HTERT RPE-1 (cell line): Measurements from ENCODE around the gene CACNA2D3.

Experiments
- in situ Hi-C: fragments of 300-500 bp; cut with MboI; formaldehyde crosslinking; loops from 4 replicates; pipeline ENCODE4 v1.14.3; 2020; ENCODE audit warnings: low sequenced_read_pairs

Gene CACNA2D3

DNA sequence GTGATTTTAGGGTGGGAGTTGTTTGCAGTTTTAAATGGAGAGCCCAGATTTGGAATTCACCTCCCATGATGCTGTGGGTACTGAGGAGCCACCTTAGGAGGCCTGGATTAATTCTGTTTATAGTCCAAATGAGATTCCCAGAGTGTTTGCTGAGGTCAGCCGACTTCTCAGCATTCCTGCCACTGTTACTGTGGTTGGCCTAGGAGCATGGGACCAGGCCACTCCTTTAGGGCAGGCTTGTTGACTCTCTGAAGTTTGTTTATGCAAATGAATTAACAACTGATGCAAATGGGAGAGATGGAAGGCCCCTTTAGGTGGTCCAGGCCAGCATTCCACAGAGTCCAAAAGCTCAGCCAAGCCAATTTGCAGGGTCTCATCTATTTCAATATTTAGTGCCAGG lies 46.1 kb downstream of the CACNA2D3 start:
- in situ Hi-C loops, result no loop called here

DNA sequence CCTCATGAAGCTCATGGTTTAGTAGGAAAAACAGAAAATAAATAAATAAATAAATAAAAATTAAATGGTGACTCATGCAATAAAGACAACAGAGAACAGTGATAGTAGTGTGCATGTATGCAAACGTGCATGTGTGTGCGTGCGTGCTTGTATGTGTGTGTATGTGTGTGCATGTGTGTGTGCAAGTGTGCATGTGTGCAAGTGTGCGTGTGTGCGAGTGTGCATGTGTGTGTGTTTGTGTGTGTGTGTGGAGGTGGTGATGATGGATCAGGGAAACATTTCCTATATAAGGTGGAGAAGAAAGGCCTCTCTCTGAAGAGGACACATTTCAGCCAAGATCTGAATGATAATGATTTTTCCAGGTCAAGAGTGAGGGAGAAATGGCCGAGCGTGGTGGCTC lies 47.2 kb downstream of the CACNA2D3 start:
- in situ Hi-C loops, result no loop called here

- in situ Hi-C loops, result no loop called here
These were observed 49.2 kb downstream of the CACNA2D3 start for GRCh38 chr3:54171509-54171908.

DNA sequence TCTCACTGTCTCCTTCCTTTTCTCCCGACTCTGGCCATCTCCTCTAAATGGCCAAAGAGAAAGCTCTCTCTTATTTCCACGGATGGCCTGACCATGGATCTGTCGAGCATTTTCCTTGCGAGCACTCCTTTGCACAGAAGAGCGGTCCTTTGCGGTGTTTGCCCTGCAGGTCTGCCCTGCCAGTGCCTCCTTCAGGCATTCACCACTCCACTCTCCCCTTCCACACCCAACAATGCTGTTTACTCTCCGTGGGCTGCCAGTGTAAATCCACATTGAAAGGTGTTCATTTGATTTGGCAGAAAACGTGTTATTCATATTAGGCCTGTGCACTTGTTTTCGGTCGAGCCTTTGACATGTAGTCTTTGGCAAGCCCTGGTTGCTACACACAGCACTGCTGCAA lies 49.6 kb downstream of the CACNA2D3 start:
- in situ Hi-C loops, result no loop called here

DNA sequence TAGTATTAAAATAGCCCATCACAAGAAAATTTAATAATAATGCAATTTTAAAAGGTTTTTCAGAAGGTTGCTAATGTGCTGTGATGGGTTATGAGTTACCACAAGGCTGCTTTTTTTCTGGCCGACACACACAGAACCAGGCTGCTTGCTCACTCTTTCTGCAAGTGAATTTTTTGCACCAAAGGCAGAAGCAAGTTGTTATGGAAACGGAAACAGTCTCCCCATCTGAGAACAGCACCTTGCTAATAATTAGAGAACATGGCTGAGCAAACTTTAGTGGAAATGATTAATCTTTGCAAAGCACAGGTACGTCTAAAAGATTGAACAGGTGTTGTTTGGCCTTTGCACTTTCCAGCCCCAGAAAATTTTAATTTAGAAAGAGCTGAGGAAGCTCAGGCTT lies 51.0 kb downstream of the CACNA2D3 start:
- in situ Hi-C loops, result no loop called here

- in situ Hi-C loops, result no loop called here
These were observed 53.8 kb downstream of the CACNA2D3 start for GRCh38 chr3:54176106-54176505.

DNA sequence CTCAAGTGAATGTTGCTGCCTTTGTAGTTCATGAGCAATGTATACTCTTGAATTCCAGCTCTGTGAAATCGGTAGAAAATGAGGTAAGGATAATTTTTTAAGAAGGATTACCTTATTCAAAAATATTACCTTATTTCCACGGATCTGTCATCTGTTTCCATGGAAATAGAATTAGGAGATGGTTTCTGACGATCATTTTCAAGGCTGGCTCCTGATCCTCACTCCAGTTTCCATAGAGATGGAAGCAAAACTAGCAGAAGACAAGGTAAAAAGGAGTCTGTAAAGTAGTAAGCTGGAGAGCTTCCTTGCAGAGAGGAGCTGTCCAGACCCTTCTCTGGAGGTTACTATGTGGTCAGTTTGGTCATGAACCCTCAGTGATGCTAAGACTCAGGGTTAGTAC lies 55.5 kb downstream of the CACNA2D3 start:
- in situ Hi-C loops, result no loop called here

DNA sequence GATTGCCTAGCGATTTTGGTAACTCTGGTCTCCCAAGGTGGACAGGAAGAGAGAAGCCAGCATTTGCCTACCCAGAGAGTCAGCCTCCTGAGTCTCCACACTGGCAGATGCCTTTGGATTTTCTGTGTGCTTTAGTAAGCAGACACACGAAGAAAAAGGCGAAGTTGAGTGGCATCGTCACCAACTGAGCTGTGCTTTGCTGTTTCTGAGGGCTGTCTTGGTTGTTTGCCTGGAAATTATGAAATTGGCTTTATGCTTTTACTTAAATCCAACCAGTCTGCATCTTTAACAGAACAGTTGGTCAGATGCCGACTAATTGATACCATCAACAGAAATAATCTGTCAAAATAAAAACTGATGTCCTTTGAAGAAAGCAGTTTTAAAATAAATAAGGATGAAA lies 56.0 kb downstream of the CACNA2D3 start:
- in situ Hi-C loops, result no loop called here

DNA sequence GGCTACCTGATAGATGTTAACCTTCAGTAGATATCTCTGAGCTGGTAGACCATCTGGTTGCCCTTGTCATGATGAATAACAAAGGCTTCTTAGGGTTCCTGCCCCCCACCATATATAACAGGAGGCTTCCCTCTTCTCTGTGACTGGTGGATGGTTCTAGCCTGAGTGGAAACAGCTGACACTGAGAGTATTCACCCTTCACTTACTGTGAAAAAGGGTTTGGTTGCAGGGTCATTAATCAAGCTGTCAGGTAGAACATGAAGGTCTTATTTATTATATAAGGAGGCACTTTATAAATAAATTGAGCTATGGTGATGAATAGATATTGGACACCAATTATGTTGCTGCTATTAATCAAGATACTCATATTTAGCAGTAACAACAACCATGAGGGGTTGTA lies 58.6 kb downstream of the CACNA2D3 start:
- in situ Hi-C loops, result no loop called here

- in situ Hi-C loops, result no loop called here
These were observed 59.9 kb downstream of the CACNA2D3 start for GRCh38 chr3:54182242-54182641.

GRCh38 chr3:54185740-54186139 lies 63.4 kb downstream of the CACNA2D3 start:
- in situ Hi-C loops, result no loop called here

GRCh38 chr3:54188176-54188791 lies 65.9 kb downstream of the CACNA2D3 start:
- in situ Hi-C loops, result no loop called here

DNA sequence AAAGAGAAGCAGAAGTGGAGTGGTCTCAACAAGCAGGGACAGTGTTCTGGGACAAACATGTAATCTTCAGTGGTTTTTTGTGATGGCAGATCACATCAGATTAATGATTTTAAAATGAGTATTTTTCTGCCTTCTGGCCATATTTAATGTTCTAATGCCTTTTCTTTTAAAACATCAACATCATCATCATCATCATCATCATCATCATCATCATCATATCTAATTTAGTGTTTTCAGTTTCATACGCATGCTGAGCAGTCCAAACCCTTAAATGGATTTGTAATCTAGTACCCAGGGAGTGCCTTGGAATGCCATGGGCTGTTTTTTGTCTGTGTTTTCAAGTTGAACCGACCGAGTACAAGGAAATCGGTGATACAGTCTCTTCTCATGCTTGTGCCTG lies 68.9 kb downstream of the CACNA2D3 start:
- in situ Hi-C loops, result no loop called here

DNA sequence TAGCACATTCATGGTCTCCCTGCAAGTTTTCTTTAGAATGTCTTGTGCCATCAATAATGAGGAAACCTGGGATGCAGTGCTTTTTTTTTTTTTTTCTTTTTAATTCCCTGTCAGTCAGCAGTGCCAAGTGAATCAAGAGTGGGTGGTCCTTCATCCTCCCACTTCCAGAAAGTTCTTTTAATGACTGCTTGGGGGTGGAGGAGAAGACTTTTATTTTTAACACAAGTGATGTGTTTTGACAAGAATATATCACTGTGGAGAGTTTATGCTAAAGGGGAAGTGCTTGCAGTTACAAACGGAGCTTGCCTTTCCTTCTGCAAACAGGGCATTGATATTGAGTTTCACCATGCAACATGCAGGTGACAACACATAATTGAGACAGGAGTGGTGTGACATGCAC lies 69.7 kb downstream of the CACNA2D3 start:
- in situ Hi-C loops, result no loop called here

DNA sequence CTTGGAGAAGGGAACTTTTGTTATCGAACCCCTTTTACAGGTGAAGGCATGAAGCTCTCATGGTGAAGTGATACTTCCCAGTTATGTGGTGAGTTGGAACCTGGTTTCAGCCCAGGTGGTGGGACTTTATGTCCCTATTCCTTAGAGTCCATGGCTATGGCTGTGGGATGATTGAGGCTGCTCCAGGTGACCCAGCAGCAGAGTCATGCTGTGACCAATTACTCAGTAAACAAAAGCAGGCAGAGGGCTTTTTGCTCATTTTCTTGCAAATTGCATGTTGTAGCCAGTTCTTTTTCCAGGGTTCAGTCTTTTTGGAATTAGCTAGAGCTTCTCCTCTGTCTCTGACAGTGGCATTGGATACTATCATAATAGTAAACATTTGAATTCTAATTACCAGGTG lies 70.7 kb downstream of the CACNA2D3 start:
- in situ Hi-C loops, result no loop called here

DNA sequence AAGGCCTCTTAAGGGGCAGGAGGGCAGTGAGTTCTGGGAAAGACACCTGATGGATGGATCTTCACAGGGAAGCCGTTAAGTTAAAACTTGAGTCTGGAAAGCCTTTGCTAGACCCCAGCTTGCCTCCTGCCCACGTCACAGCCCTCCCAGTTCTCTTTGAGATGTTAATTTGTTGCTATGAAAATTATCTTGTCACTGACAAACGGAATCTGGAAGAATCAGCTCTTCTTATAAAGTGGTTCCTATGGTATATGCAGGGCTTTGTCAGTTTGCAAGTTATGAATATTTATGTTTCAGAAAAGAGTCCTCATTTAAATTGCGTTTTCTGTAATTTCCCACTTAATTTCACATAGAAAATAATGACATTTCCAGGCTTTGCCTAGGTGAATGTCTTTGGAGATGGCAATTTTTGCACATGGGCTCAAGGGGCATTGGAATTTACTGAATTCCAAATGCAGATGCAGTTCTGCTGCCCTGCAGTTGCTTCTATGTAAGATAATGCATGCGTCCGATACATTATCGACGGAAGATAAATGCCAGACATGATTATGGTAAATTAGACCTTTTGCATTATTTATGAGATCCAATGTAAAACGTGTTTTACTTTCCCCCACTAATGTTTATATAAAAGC lies 74.1 kb downstream of the CACNA2D3 start:
- in situ Hi-C loops, result no loop called here

GRCh38 chr3:54197509-54197908 lies 75.2 kb downstream of the CACNA2D3 start:
- in situ Hi-C loops, result no loop called here

GRCh38 chr3:54198556-54198955 lies 76.2 kb downstream of the CACNA2D3 start:
- in situ Hi-C loops, result no loop called here

GRCh38 chr3:54202054-54202453 lies 79.7 kb downstream of the CACNA2D3 start:
- in situ Hi-C loops, result no loop called here

DNA sequence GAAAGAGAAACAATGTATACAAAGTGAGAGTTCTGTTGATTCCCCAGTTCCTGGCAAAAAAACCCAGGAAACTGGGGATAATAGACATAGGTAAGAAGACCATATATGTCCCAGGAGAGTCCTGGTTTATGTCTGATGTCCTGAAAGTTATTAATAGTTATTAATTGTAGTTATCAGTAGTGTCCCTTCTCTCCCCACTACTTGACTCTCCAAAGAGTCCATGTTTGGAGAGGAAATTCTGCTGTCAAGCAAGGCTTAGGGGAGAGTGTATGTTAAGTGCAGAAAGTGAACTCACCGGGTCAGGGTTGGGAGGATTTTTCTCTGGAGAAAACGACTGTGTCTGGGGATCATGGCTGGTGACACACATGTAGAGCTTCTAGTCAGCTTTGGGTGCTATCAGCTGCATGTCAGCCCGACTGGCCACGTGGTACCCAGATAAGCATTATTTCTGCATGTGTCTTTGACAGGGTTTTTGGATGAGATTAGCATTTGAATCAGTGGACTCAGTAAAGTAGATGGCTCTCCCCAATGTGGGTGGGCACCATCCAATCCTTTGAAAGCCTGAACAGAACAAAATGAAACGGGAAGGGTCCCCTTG lies 80.4 kb downstream of the CACNA2D3 start:
- in situ Hi-C loops, result no loop called here

DNA sequence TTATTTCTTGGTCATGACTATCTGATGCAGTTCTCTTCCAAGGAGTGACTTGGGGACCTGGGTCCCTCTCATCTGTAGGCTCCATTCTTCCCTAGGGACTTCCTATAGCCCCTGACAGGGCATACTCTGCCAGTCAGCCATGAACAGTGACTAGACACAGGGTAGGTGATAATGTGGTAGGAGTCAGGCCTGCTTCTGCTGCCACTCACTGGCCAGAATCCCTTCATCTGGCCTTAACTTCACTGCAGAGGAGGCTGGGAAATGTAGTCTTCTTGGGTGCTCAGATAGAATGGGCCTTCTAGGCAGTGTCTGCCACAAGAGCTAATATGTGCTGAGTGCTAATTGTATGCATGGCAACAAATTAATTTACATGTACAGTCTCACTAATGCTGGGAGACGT lies 84.5 kb downstream of the CACNA2D3 start:
- in situ Hi-C loops, result no loop called here

GRCh38 chr3:54211097-54211496 lies 88.7 kb downstream of the CACNA2D3 start:
- in situ Hi-C loops, result no loop called here

GRCh38 chr3:54212723-54213122 lies 90.4 kb downstream of the CACNA2D3 start:
- in situ Hi-C loops, result no loop called here
